T-helper 1 cell treated with Interleukin-12 subunit alpha and Interleukin-12 subunit beta and Interleukin-4 antibody, amounts not matched to agents 30 μg/mL and 1 μg/mL, for 36 hours (primary cell): ENCODE measurements around the gene EXOC2.

ENCODE experiments used
- H3K27ac Mint-ChIP-seq: one replicate; pipeline ENCODE4 v1.8.0; 2021; ENCODE audit warnings: mild to moderate bottlenecking, mixed read lengths
- H3K27me3 Mint-ChIP-seq: one replicate; pipeline ENCODE4 v1.8.0; 2021; ENCODE audit warnings: low read depth, mixed read lengths
- H3K36me3 Mint-ChIP-seq: one replicate; pipeline ENCODE4 v1.8.0; 2021; ENCODE audit warnings: low read depth, mixed read lengths
- H3K4me1 Mint-ChIP-seq: one replicate; pipeline ENCODE4 v1.8.0; 2021; ENCODE audit warnings: low read depth, mixed read lengths
- H3K4me3 Mint-ChIP-seq: one replicate; pipeline ENCODE4 v1.8.0; 2021; ENCODE audit warnings: mild to moderate bottlenecking, moderate library complexity, mixed read lengths
- H3K9me3 Mint-ChIP-seq: one replicate; pipeline ENCODE4 v1.8.0; 2021; ENCODE audit warnings: mixed read lengths

Gene EXOC2

GRCh38 chr6:509676-510075 is 183.3 kb downstream of the EXOC2 start:
- H3K4me3 Mint-ChIP-seq, result peak overlapping the region; percentile 21
- H3K27me3 Mint-ChIP-seq, result no peaks in the 10 kb centered on the region
- H3K27ac Mint-ChIP-seq, result peak overlapping the region; percentile 46
- H3K4me1 Mint-ChIP-seq, result peaks cover 83% of the 10 kb centered on the region
- peaks cover 11% of the 10 kb centered on the region for H3K36me3 Mint-ChIP-seq
- H3K9me3 Mint-ChIP-seq, result no peaks in the 10 kb centered on the region

- Mint-ChIP-seq H3K9me3 (no peaks in the 10 kb centered on the region), H3K4me3 (no peak overlapping the region), H3K4me1 (peaks cover 79% of the 10 kb centered on the region), H3K27me3 (no peaks in the 10 kb centered on the region), H3K36me3 (peaks cover 16% of the 10 kb centered on the region), H3K27ac (peak overlapping the region; percentile 24)
Observed at GRCh38 chr6:508614-509013, 184.3 kb downstream of the EXOC2 start.

GRCh38 chr6:508006-508405 is 184.9 kb downstream of the EXOC2 start:
- H3K4me3 Mint-ChIP-seq, result no peak overlapping the region
- no peak overlapping the region for H3K27ac Mint-ChIP-seq
- H3K9me3 Mint-ChIP-seq, result no peaks in the 10 kb centered on the region
- H3K36me3 Mint-ChIP-seq, result peaks cover 16% of the 10 kb centered on the region
- peaks cover 76% of the 10 kb centered on the region for H3K4me1 Mint-ChIP-seq
- H3K27me3 Mint-ChIP-seq, result no peaks in the 10 kb centered on the region

GRCh38 chr6:506920-507622 is 185.9 kb downstream of the EXOC2 start:
- Mint-ChIP-seq H3K27me3 (no peaks in the 10 kb centered on the region), H3K36me3 (peaks cover 15% of the 10 kb centered on the region)

GRCh38 chr6:506508-506907 is 186.4 kb downstream of the EXOC2 start:
- Mint-ChIP-seq H3K27me3 (no peaks in the 10 kb centered on the region), H3K27ac (peak overlapping the region; percentile 76), H3K4me3 (peak overlapping the region; percentile 61), H3K9me3 (no peaks in the 10 kb centered on the region), H3K36me3 (peaks cover 11% of the 10 kb centered on the region), H3K4me1 (peaks cover 84% of the 10 kb centered on the region)

More at GRCh38 chr6:506920-507622, 185.9 kb downstream of the EXOC2 start:
- peak overlapping the region; percentile 61 for H3K4me3 Mint-ChIP-seq
- no peaks in the 10 kb centered on the region for H3K9me3 Mint-ChIP-seq
- peak overlapping the region; percentile 76 for H3K27ac Mint-ChIP-seq
- peaks cover 83% of the 10 kb centered on the region for H3K4me1 Mint-ChIP-seq

- Mint-ChIP-seq H3K9me3 (no peaks in the 10 kb centered on the region), H3K27ac (peak overlapping the region; percentile 55), H3K4me3 (no peak overlapping the region), H3K36me3 (peaks cover 10% of the 10 kb centered on the region), H3K27me3 (no peaks in the 10 kb centered on the region), H3K4me1 (peaks cover 80% of the 10 kb centered on the region)
Observed at GRCh38 chr6:505374-505773, 187.6 kb downstream of the EXOC2 start.

GRCh38 chr6:504446-504980 is 188.4 kb downstream of the EXOC2 start:
- Mint-ChIP-seq H3K4me3 (no peak overlapping the region), H3K9me3 (no peaks in the 10 kb centered on the region), H3K4me1 (peaks cover 80% of the 10 kb centered on the region), H3K27me3 (no peaks in the 10 kb centered on the region), H3K27ac (no peak overlapping the region), H3K36me3 (peaks cover 10% of the 10 kb centered on the region)

- Mint-ChIP-seq H3K4me1 (peaks cover 79% of the 10 kb centered on the region), H3K4me3 (no peak overlapping the region), H3K27me3 (no peaks in the 10 kb centered on the region), H3K9me3 (no peaks in the 10 kb centered on the region), H3K36me3 (peaks cover 10% of the 10 kb centered on the region), H3K27ac (peak overlapping the region; percentile 38)
Observed at GRCh38 chr6:503610-504362, 189.2 kb downstream of the EXOC2 start.

- H3K27ac Mint-ChIP-seq, result peak overlapping the region; percentile 88
- no peaks in the 10 kb centered on the region for H3K27me3 Mint-ChIP-seq
- H3K36me3 Mint-ChIP-seq, result peaks cover 7% of the 10 kb centered on the region
- H3K4me3 Mint-ChIP-seq, result peak overlapping the region; percentile 13
- peaks cover 79% of the 10 kb centered on the region for H3K4me1 Mint-ChIP-seq
- no peaks in the 10 kb centered on the region for H3K9me3 Mint-ChIP-seq
Observed at GRCh38 chr6:502761-503160, 190.2 kb downstream of the EXOC2 start.

GRCh38 chr6:501891-502601 is 190.9 kb downstream of the EXOC2 start:
- peaks cover 11% of the 10 kb centered on the region for H3K36me3 Mint-ChIP-seq
- H3K4me1 Mint-ChIP-seq, result peaks cover 79% of the 10 kb centered on the region
- no peaks in the 10 kb centered on the region for H3K9me3 Mint-ChIP-seq
- H3K27ac Mint-ChIP-seq, result peak overlapping the region; percentile 88
- peak overlapping the region; percentile 83 for H3K4me3 Mint-ChIP-seq
- H3K27me3 Mint-ChIP-seq, result no peaks in the 10 kb centered on the region

- Mint-ChIP-seq H3K27ac (peak overlapping the region; percentile 90), H3K27me3 (no peaks in the 10 kb centered on the region), H3K36me3 (peaks cover 25% of the 10 kb centered on the region), H3K4me1 (peaks cover 63% of the 10 kb centered on the region), H3K9me3 (no peaks in the 10 kb centered on the region), H3K4me3 (peak overlapping the region; percentile 77)
Observed at GRCh38 chr6:499617-500016, 193.3 kb downstream of the EXOC2 start.

- peak overlapping the region; percentile 77 for H3K4me3 Mint-ChIP-seq
- H3K9me3 Mint-ChIP-seq, result no peaks in the 10 kb centered on the region
- H3K36me3 Mint-ChIP-seq, result peaks cover 23% of the 10 kb centered on the region
- peak overlapping the region; percentile 90 for H3K27ac Mint-ChIP-seq
- peaks cover 66% of the 10 kb centered on the region for H3K4me1 Mint-ChIP-seq
- no peaks in the 10 kb centered on the region for H3K27me3 Mint-ChIP-seq
Observed at GRCh38 chr6:498795-499231, 194.1 kb downstream of the EXOC2 start.

- Mint-ChIP-seq H3K27ac (peak overlapping the region; percentile 67), H3K36me3 (peaks cover 22% of the 10 kb centered on the region), H3K4me1 (peaks cover 70% of the 10 kb centered on the region), H3K9me3 (no peaks in the 10 kb centered on the region), H3K4me3 (peak overlapping the region; percentile 16), H3K27me3 (no peaks in the 10 kb centered on the region)
Observed at GRCh38 chr6:497258-497657, 195.7 kb downstream of the EXOC2 start.

- peaks cover 69% of the 10 kb centered on the region for H3K4me1 Mint-ChIP-seq
- H3K27me3 Mint-ChIP-seq, result no peaks in the 10 kb centered on the region
- no peak overlapping the region for H3K4me3 Mint-ChIP-seq
- H3K36me3 Mint-ChIP-seq, result peaks cover 22% of the 10 kb centered on the region
- H3K27ac Mint-ChIP-seq, result no peak overlapping the region
- H3K9me3 Mint-ChIP-seq, result no peaks in the 10 kb centered on the region
Observed at GRCh38 chr6:496649-497048, 196.3 kb downstream of the EXOC2 start.
